ENCODE measurements around the gene FLT3. TPM values are rescaled to one million over a fixed set of nuclear protein-coding genes. Genes with fewer than 3 reads are reported as not detected.

FLT3 gene
- polyA plus RNA-seq, 1 experiment, result not detected

GRCh38 chr13:27973291-27973690 lies 127.1 kb downstream of the FLT3 start:
- TF ChIP-seq CTCF (IDR thresholded peaks at IDR 0.05; ENCODE audit: insufficient read depth, low read depth, low read length), result no peak
- Histone ChIP-seq H3K4me3 (ENCODE audit: low read depth, low read length) (no peak overlapping the region), H3K36me3 (ENCODE audit: control insufficient read depth, insufficient read depth, low read length) (no peaks in the 10 kb centered on the region), H3K27me3 (ENCODE audit: control insufficient read depth, insufficient read depth, low read length) (peaks cover 74% of the 10 kb centered on the region)
- ChIA-PET POLR2A (no interaction called here), CTCF (interaction anchor here (0.6 to 0.9 kb wide), 2 partner anchors 134 to 147 kb away, joined by 3 read pairs; no protein-coding TSS in a partner anchor)
- DNase-seq (ENCODE audit: low read depth), result no peak

GRCh38 chr13:27972478-27972820 lies 127.9 kb downstream of the FLT3 start:
- TF ChIP-seq CTCF (IDR thresholded peaks at IDR 0.05; ENCODE audit: insufficient read depth, low read depth, low read length), result no peak
- H3K4me3 ChIP-seq (ENCODE audit: low read depth, low read length), result no peak overlapping the region
- ChIA-PET POLR2A (no interaction called here), CTCF (no interaction called here)
- H3K36me3 ChIP-seq (ENCODE audit: control insufficient read depth, insufficient read depth, low read length), result no peaks in the 10 kb centered on the region
- no peak for DNase-seq (ENCODE audit: low read depth)
- H3K27me3 ChIP-seq (ENCODE audit: control insufficient read depth, insufficient read depth, low read length), result peaks cover 78% of the 10 kb centered on the region

- CTCF ChIA-PET, result interaction anchor here (0.7 to 3.0 kb wide), 7 partner anchors 11 to 609 kb away, joined by 3 to 11 read pairs (median 3); no protein-coding TSS in a partner anchor
- H3K4me3 ChIP-seq (ENCODE audit: low read depth, low read length), result no peak overlapping the region
- no peak for DNase-seq (ENCODE audit: low read depth)
- H3K27me3 ChIP-seq (ENCODE audit: control insufficient read depth, insufficient read depth, low read length), result peaks cover 81% of the 10 kb centered on the region
- no peaks in the 10 kb centered on the region for H3K36me3 ChIP-seq (ENCODE audit: control insufficient read depth, insufficient read depth, low read length)
- POLR2A ChIA-PET, result no interaction called here
- TF ChIP-seq CTCF (IDR thresholded peaks at IDR 0.05; ENCODE audit: insufficient read depth, low read depth, low read length), result no peak
These were observed 128.4 kb downstream of the FLT3 start for GRCh38 chr13:27971776-27972477.

GRCh38 chr13:27971236-27971645 lies 129.1 kb downstream of the FLT3 start:
- DNase-seq (ENCODE audit: low read depth), result no peak
- POLR2A ChIA-PET, result no interaction called here
- CTCF ChIA-PET, result interaction anchor here (0.7 to 3.0 kb wide), 7 partner anchors 12 to 609 kb away, joined by 3 to 11 read pairs (median 3); no protein-coding TSS in a partner anchor

More at GRCh38 chr13:27971236-27971645, 129.1 kb downstream of the FLT3 start:
- no peaks in the 10 kb centered on the region for H3K36me3 ChIP-seq (ENCODE audit: control insufficient read depth, insufficient read depth, low read length)
- peaks cover 82% of the 10 kb centered on the region for H3K27me3 ChIP-seq (ENCODE audit: control insufficient read depth, insufficient read depth, low read length)
- no peak for TF ChIP-seq CTCF (IDR thresholded peaks at IDR 0.05; ENCODE audit: insufficient read depth, low read depth, low read length)
- no peak overlapping the region for H3K4me3 ChIP-seq (ENCODE audit: low read depth, low read length)
